ENCODE results near the gene UMODL1. TPM values are rescaled to one million over a fixed set of nuclear protein-coding genes. Genes with fewer than 3 reads are reported as not detected.
A peak's percentile ranks its signal among the peaks of the same experiment; 100 is the strongest.
"Not testable (repeated sequence)": the region's sequence is repeated elsewhere in the genome, so short reads cannot be mapped to it uniquely, and the experiment has no call there.

Gene UMODL1
- total RNA-seq, 1 donor from 2014 or later = not detected

GRCh38 chr21:42180001-42180400, 108.9 kb downstream of the UMODL1 start:
- not testable (repeated sequence) for H3K4me1 ChIP-seq (ENCODE audit: control insufficient read depth in 3 of 3, insufficient read depth in 3 of 3, low read length in 3 of 3); H3K9ac ChIP-seq (ENCODE audit: low read depth in 1 of 3, low read length in 3 of 3); H3K4me3 ChIP-seq (ENCODE audit: low read length in 3 of 3); H3K27ac ChIP-seq (ENCODE audit: low read depth, low read length); H3K36me3 ChIP-seq (ENCODE audit: control insufficient read depth in 3 of 3, insufficient read depth in 3 of 3, low read length in 3 of 3); H3K9me3 ChIP-seq (ENCODE audit: control insufficient read depth in 3 of 3, low read length in 3 of 3)
- peaks cover 0 to 12% (median 0%) of the 10 kb centered on the region in 3 donors for H3K27me3 ChIP-seq (ENCODE audit: control insufficient read depth in 3 of 3, insufficient read depth in 3 of 3, low read length in 3 of 3)

GRCh38 chr21:42182713-42183371, 111.7 kb downstream of the UMODL1 start:
- no peaks in the 10 kb centered on the region for H3K9me3 ChIP-seq (ENCODE audit: control insufficient read depth in 3 of 3, low read length in 3 of 3)
- H3K36me3 ChIP-seq (ENCODE audit: control insufficient read depth in 3 of 3, insufficient read depth in 3 of 3, low read length in 3 of 3) = no peaks in the 10 kb centered on the region
- H3K27ac ChIP-seq (ENCODE audit: low read depth, low read length) = no peak overlapping the region
- no peak overlapping the region for H3K9ac ChIP-seq (ENCODE audit: low read depth in 1 of 3, low read length in 3 of 3)
- peaks cover 2 to 5% (median 3%) of the 10 kb centered on the region in 3 donors for H3K4me1 ChIP-seq (ENCODE audit: control insufficient read depth in 3 of 3, insufficient read depth in 3 of 3, low read length in 3 of 3)
- H3K4me3 ChIP-seq (ENCODE audit: low read length in 3 of 3) = no peak overlapping the region
- peaks cover 0 to 12% (median 0%) of the 10 kb centered on the region in 3 donors for H3K27me3 ChIP-seq (ENCODE audit: control insufficient read depth in 3 of 3, insufficient read depth in 3 of 3, low read length in 3 of 3)

- Histone ChIP-seq H3K27me3 (ENCODE audit: control insufficient read depth in 3 of 3, insufficient read depth in 3 of 3, low read length in 3 of 3) (peaks cover 0 to 12% (median 0%) of the 10 kb centered on the region in 3 donors), H3K4me3 (ENCODE audit: low read length in 3 of 3) (no peak overlapping the region), H3K27ac (ENCODE audit: low read depth, low read length) (no peak overlapping the region), H3K4me1 (ENCODE audit: control insufficient read depth in 3 of 3, insufficient read depth in 3 of 3, low read length in 3 of 3) (peaks cover 6 to 9% (median 9%) of the 10 kb centered on the region in 3 donors), H3K36me3 (ENCODE audit: control insufficient read depth in 3 of 3, insufficient read depth in 3 of 3, low read length in 3 of 3) (no peaks in the 10 kb centered on the region), H3K9me3 (ENCODE audit: control insufficient read depth in 3 of 3, low read length in 3 of 3) (no peaks in the 10 kb centered on the region), H3K9ac (ENCODE audit: low read depth in 1 of 3, low read length in 3 of 3) (no peak overlapping the region)
These were observed 112.5 kb downstream of the UMODL1 start for GRCh38 chr21:42183374-42184266.

- Histone ChIP-seq H3K4me1 (ENCODE audit: control insufficient read depth in 3 of 3, insufficient read depth in 3 of 3, low read length in 3 of 3) (peaks cover 7 to 12% (median 9%) of the 10 kb centered on the region in 3 donors), H3K4me3 (ENCODE audit: low read length in 3 of 3) (no peak overlapping the region), H3K27ac (ENCODE audit: low read depth, low read length) (no peak overlapping the region), H3K9me3 (ENCODE audit: control insufficient read depth in 3 of 3, low read length in 3 of 3) (no peaks in the 10 kb centered on the region), H3K27me3 (ENCODE audit: control insufficient read depth in 3 of 3, insufficient read depth in 3 of 3, low read length in 3 of 3) (peaks cover 0 to 12% (median 0%) of the 10 kb centered on the region in 3 donors), H3K9ac (ENCODE audit: low read depth in 1 of 3, low read length in 3 of 3) (no peak overlapping the region), H3K36me3 (ENCODE audit: control insufficient read depth in 3 of 3, insufficient read depth in 3 of 3, low read length in 3 of 3) (no peaks in the 10 kb centered on the region)
These were observed 115.5 kb downstream of the UMODL1 start for GRCh38 chr21:42186591-42186990.

- Histone ChIP-seq H3K9me3 (ENCODE audit: control insufficient read depth in 3 of 3, low read length in 3 of 3) (no peaks in the 10 kb centered on the region), H3K36me3 (ENCODE audit: control insufficient read depth in 3 of 3, insufficient read depth in 3 of 3, low read length in 3 of 3) (no peaks in the 10 kb centered on the region), H3K4me1 (ENCODE audit: control insufficient read depth in 3 of 3, insufficient read depth in 3 of 3, low read length in 3 of 3) (peaks cover 7 to 12% (median 9%) of the 10 kb centered on the region in 3 donors), H3K27me3 (ENCODE audit: control insufficient read depth in 3 of 3, insufficient read depth in 3 of 3, low read length in 3 of 3) (peaks cover 0 to 6% (median 4%) of the 10 kb centered on the region in 3 donors), H3K4me3 (ENCODE audit: low read length in 3 of 3) (no peak overlapping the region), H3K27ac (ENCODE audit: low read depth, low read length) (peak overlapping the region; percentile 76), H3K9ac (ENCODE audit: low read depth in 1 of 3, low read length in 3 of 3) (peak overlapping the region in 1 of 3 donors; percentile 7)
These were observed 117.0 kb downstream of the UMODL1 start for GRCh38 chr21:42187976-42188653.

GRCh38 chr21:42188663-42189062, 117.5 kb downstream of the UMODL1 start:
- no peaks in the 10 kb centered on the region for H3K9me3 ChIP-seq (ENCODE audit: control insufficient read depth in 3 of 3, low read length in 3 of 3)
- H3K27me3 ChIP-seq (ENCODE audit: control insufficient read depth in 3 of 3, insufficient read depth in 3 of 3, low read length in 3 of 3) = peaks cover 0 to 7% (median under 1%) of the 10 kb centered on the region in 3 donors
- peaks cover 7 to 12% (median 9%) of the 10 kb centered on the region in 3 donors for H3K4me1 ChIP-seq (ENCODE audit: control insufficient read depth in 3 of 3, insufficient read depth in 3 of 3, low read length in 3 of 3)
- peak overlapping the region; percentile 76 for H3K27ac ChIP-seq (ENCODE audit: low read depth, low read length)
- H3K9ac ChIP-seq (ENCODE audit: low read depth in 1 of 3, low read length in 3 of 3) = no peak overlapping the region
- no peaks in the 10 kb centered on the region for H3K36me3 ChIP-seq (ENCODE audit: control insufficient read depth in 3 of 3, insufficient read depth in 3 of 3, low read length in 3 of 3)
- no peak overlapping the region for H3K4me3 ChIP-seq (ENCODE audit: low read length in 3 of 3)

GRCh38 chr21:42189431-42189830, 118.3 kb downstream of the UMODL1 start:
- H3K9me3 ChIP-seq (ENCODE audit: control insufficient read depth in 3 of 3, low read length in 3 of 3) = no peaks in the 10 kb centered on the region
- no peak overlapping the region for H3K4me3 ChIP-seq (ENCODE audit: low read length in 3 of 3)
- no peaks in the 10 kb centered on the region for H3K36me3 ChIP-seq (ENCODE audit: control insufficient read depth in 3 of 3, insufficient read depth in 3 of 3, low read length in 3 of 3)
- H3K4me1 ChIP-seq (ENCODE audit: control insufficient read depth in 3 of 3, insufficient read depth in 3 of 3, low read length in 3 of 3) = peaks cover 7 to 12% (median 9%) of the 10 kb centered on the region in 3 donors
- peak overlapping the region; percentile 44 for H3K27ac ChIP-seq (ENCODE audit: low read depth, low read length)
- H3K27me3 ChIP-seq (ENCODE audit: control insufficient read depth in 3 of 3, insufficient read depth in 3 of 3, low read length in 3 of 3) = peaks cover 0 to 7% (median 0%) of the 10 kb centered on the region in 3 donors
- no peak overlapping the region for H3K9ac ChIP-seq (ENCODE audit: low read depth in 1 of 3, low read length in 3 of 3)

- H3K4me1 ChIP-seq (ENCODE audit: control insufficient read depth in 3 of 3, insufficient read depth in 3 of 3, low read length in 3 of 3) = peaks cover 7 to 12% (median 9%) of the 10 kb centered on the region in 3 donors
These were observed 118.9 kb downstream of the UMODL1 start for GRCh38 chr21:42189860-42190485.

GRCh38 chr21:42190486-42190863, 119.4 kb downstream of the UMODL1 start:
- H3K4me3 ChIP-seq (ENCODE audit: low read length in 3 of 3) = no peak overlapping the region
- H3K27ac ChIP-seq (ENCODE audit: low read depth, low read length) = no peak overlapping the region
- peaks cover 0 to 7% (median 0%) of the 10 kb centered on the region in 3 donors for H3K27me3 ChIP-seq (ENCODE audit: control insufficient read depth in 3 of 3, insufficient read depth in 3 of 3, low read length in 3 of 3)
- H3K4me1 ChIP-seq (ENCODE audit: control insufficient read depth in 3 of 3, insufficient read depth in 3 of 3, low read length in 3 of 3) = peaks cover 7 to 12% (median 9%) of the 10 kb centered on the region in 3 donors
- no peaks in the 10 kb centered on the region for H3K9me3 ChIP-seq (ENCODE audit: control insufficient read depth in 3 of 3, low read length in 3 of 3)
- no peaks in the 10 kb centered on the region for H3K36me3 ChIP-seq (ENCODE audit: control insufficient read depth in 3 of 3, insufficient read depth in 3 of 3, low read length in 3 of 3)
- no peak overlapping the region for H3K9ac ChIP-seq (ENCODE audit: low read depth in 1 of 3, low read length in 3 of 3)

More at GRCh38 chr21:42189860-42190485, 118.9 kb downstream of the UMODL1 start:
- no peaks in the 10 kb centered on the region for H3K36me3 ChIP-seq (ENCODE audit: control insufficient read depth in 3 of 3, insufficient read depth in 3 of 3, low read length in 3 of 3)
- H3K27ac ChIP-seq (ENCODE audit: low read depth, low read length) = peak overlapping the region; percentile 44
- H3K27me3 ChIP-seq (ENCODE audit: control insufficient read depth in 3 of 3, insufficient read depth in 3 of 3, low read length in 3 of 3) = peaks cover 0 to 7% (median 0%) of the 10 kb centered on the region in 3 donors
- no peaks in the 10 kb centered on the region for H3K9me3 ChIP-seq (ENCODE audit: control insufficient read depth in 3 of 3, low read length in 3 of 3)
- H3K4me3 ChIP-seq (ENCODE audit: low read length in 3 of 3) = no peak overlapping the region
- H3K9ac ChIP-seq (ENCODE audit: low read depth in 1 of 3, low read length in 3 of 3) = no peak overlapping the region

Measured in skeletal muscle tissue (tissue), 4 donors.